ENCODE results near the gene IFI30. TPM values are rescaled to one million over a fixed set of nuclear protein-coding genes. Genes with fewer than 3 reads are reported as not detected.

Gene IFI30
- total RNA-seq, 1 donor from 2014 or later = 255 TPM

DNA sequence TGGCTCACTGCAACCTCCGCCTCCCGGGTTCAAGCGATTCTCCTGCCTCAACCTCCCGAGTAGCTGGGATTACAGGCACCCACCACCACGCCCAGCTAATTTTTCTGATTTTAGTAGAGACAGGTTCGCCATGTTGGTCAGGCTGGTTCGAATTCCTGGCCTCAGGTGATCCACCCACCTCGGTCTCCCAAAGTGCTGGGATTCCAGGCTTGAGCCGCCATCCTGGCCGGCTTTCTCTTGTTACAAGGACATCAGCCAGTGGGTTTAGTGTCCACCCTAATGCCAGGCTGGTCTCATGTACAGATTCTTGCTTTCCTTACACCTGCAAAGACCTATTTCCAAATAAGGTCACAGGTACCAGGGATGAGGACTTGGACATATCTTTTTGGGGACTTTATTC, 13.8 kb upstream of the IFI30 start:
- TF ChIP-seq, protein P1, sequence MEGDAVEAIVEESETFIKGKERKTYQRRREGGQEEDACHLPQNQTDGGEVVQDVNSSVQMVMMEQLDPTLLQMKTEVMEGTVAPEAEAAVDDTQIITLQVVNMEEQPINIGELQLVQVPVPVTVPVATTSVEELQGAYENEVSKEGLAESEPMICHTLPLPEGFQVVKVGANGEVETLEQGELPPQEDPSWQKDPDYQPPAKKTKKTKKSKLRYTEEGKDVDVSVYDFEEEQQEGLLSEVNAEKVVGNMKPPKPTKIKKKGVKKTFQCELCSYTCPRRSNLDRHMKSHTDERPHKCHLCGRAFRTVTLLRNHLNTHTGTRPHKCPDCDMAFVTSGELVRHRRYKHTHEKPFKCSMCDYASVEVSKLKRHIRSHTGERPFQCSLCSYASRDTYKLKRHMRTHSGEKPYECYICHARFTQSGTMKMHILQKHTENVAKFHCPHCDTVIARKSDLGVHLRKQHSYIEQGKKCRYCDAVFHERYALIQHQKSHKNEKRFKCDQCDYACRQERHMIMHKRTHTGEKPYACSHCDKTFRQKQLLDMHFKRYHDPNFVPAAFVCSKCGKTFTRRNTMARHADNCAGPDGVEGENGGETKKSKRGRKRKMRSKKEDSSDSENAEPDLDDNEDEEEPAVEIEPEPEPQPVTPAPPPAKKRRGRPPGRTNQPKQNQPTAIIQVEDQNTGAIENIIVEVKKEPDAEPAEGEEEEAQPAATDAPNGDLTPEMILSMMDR (IDR thresholded peaks at IDR 0.05) = no peak
- H3K4me3 Mint-ChIP-seq = no peak overlapping the region
- peaks cover 16% of the 10 kb centered on the region for H3K36me3 Mint-ChIP-seq (ENCODE audit: low read depth)

DNA sequence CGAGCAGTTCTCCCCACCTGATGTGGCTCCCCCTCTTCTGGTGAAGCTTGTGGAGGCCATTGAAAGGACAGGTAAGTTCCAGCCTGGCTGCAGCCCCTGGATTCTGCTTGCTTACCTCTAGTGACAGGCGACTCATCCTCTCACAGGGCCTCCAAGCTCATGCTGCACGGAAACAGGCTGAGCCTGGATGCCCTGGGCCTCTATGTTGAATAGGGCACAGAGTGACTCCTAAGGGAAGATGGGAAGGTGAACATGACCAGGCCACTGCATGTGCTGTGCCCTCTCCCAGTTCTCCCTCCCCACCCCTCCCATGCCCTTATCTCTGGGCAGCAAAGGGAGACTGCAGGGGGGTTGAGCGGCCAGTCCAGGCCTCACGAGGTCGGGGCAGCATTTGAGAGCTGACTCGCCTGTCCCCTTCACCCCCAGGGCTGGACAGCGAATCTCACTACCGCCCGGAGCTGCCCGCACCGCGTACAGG, 13.1 kb upstream of the IFI30 start:
- TF ChIP-seq, protein P1 (IDR thresholded peaks at IDR 0.05) = no peak
- DNase-seq (no peak), ATAC-seq (ENCODE audit: low read depth) (no peak)
- peaks cover 17% of the 10 kb centered on the region for H3K36me3 Mint-ChIP-seq (ENCODE audit: low read depth)
- peaks cover 16% of the 10 kb centered on the region for H3K4me1 Mint-ChIP-seq
- ChIA-PET CTCF (interaction anchor here (1.2 to 2.1 kb wide), 3 partner anchors 31 to 92 kb away, joined by 3 to 15 read pairs (median 5); no protein-coding TSS in a partner anchor), POLR2A (interaction anchor here (0.6 to 3.4 kb wide), 10 partner anchors 10 to 222 kb away, joined by 3 to 14 read pairs (median 6); partner anchors contain the start of gene MPV17L2)
- no peaks in the 10 kb centered on the region for H3K9me3 Mint-ChIP-seq
- H3K27ac Mint-ChIP-seq = peak overlapping the region; percentile 66
- no peaks in the 10 kb centered on the region for H3K27me3 Mint-ChIP-seq
- intact Hi-C loops (cut with micrococcal nuclease) = no loop called here
- H3K4me3 Mint-ChIP-seq = peak overlapping the region; percentile 24

More for the DNA sequence above, 13.8 kb upstream of the IFI30 start:
- DNase-seq = no peak
- H3K9me3 Mint-ChIP-seq = no peaks in the 10 kb centered on the region
- peaks cover 16% of the 10 kb centered on the region for H3K4me1 Mint-ChIP-seq
- no peak for ATAC-seq (ENCODE audit: low read depth)
- no peaks in the 10 kb centered on the region for H3K27me3 Mint-ChIP-seq
- intact Hi-C loops (cut with micrococcal nuclease) = no loop called here
- POLR2A ChIA-PET = interaction anchor here (1.3 to 3.4 kb wide), 5 partner anchors 11 to 102 kb away, joined by 3 to 14 read pairs (median 6); partner anchors contain the start of gene MPV17L2
- CTCF ChIA-PET = interaction anchor here (2.1 kb wide), 1 partner anchor 92 kb away, joined by 15 read pairs; no protein-coding TSS in a partner anchor
- H3K27ac Mint-ChIP-seq = no peak overlapping the region

DNA sequence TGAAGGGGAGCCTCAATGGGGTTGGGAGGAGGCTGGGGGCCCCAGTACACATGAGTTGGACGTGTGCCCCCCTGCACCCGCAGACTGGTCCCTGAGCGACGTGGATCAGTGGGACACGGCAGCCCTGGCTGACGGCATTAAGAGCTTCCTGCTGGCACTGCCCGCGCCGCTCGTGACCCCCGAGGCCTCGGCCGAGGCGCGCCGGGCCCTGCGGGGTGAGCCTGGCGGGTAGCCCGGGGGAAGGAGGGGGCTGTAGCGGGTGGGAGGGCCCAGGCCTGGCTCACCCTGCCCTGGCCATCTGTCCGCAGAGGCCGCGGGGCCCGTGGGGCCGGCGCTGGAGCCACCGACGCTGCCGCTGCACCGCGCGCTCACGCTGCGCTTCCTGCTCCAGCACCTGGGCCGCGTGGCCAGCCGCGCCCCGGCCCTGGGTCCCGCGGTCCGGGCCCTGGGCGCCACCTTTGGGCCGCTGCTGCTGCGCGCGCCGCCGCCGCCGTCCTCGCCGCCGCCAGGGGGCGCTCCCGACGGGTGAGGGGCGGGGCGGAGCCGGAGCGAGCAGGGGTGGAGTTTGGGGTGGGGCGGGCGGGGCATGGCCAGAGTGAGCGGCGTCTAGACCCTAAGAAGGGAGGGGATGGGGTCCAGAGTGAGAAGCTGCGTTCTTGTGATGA, 12.5 kb upstream of the IFI30 start:
- ATAC-seq (ENCODE audit: low read depth) (peak; percentile 97), DNase-seq (peak; percentile 90)
- Mint-ChIP-seq H3K27me3 (no peaks in the 10 kb centered on the region), H3K36me3 (ENCODE audit: low read depth) (peaks cover 22% of the 10 kb centered on the region), H3K27ac (peak overlapping the region; percentile 18), H3K9me3 (no peaks in the 10 kb centered on the region), H3K4me1 (peaks cover 16% of the 10 kb centered on the region), H3K4me3 (peak overlapping the region; percentile 24)
- ChIA-PET POLR2A (interaction anchor here (0.5 to 3.4 kb wide), 13 partner anchors 10 to 302 kb away, joined by 3 to 14 read pairs (median 5); partner anchors contain the start of gene MPV17L2), CTCF (interaction anchor here (0.7 to 2.1 kb wide), 5 partner anchors 10 to 91 kb away, joined by 3 to 15 read pairs (median 3); no protein-coding TSS in a partner anchor)
- TF ChIP-seq, protein P1 (IDR thresholded peaks at IDR 0.05) = no peak
- intact Hi-C loops (cut with micrococcal nuclease) = loop anchor here (1.0 kb wide), 3 partner anchors 8 to 90 kb away; no protein-coding TSS in a partner anchor

DNA sequence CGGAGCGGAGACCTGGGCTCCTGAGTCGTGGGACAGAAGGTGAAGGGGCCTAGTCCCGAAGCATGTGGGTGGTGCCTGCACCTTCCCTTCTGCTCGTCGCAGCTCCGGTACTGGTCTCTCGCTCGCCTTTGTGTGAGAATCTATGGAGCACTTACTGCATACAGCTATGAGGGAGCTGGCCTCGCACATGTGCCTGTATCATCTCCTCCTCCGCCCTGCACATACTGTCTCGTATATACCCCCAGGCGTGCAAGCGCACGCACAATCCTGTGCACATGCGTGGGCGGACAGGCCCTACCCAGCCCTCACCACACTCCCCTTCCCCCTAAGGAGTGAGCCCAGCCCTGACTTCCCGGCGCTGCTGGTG, 12.0 kb upstream of the IFI30 start:
- CTCF ChIA-PET = interaction anchor here (0.7 to 2.1 kb wide), 5 partner anchors 9 to 91 kb away, joined by 3 to 15 read pairs (median 3); no protein-coding TSS in a partner anchor
- DNase-seq (no peak), ATAC-seq (ENCODE audit: low read depth) (no peak)
- Mint-ChIP-seq H3K4me1 (peaks cover 13% of the 10 kb centered on the region), H3K27ac (no peak overlapping the region), H3K36me3 (ENCODE audit: low read depth) (peaks cover 21% of the 10 kb centered on the region), H3K9me3 (no peaks in the 10 kb centered on the region), H3K4me3 (no peak overlapping the region), H3K27me3 (no peaks in the 10 kb centered on the region)
- intact Hi-C loops (cut with micrococcal nuclease) = loop anchor here (1.0 kb wide), 3 partner anchors 8 to 90 kb away; no protein-coding TSS in a partner anchor
- TF ChIP-seq, protein P1 (IDR thresholded peaks at IDR 0.05) = no peak
- POLR2A ChIA-PET = interaction anchor here (0.5 to 3.4 kb wide), 7 partner anchors 9 to 118 kb away, joined by 3 to 14 read pairs (median 7); partner anchors contain the start of gene MPV17L2

DNA sequence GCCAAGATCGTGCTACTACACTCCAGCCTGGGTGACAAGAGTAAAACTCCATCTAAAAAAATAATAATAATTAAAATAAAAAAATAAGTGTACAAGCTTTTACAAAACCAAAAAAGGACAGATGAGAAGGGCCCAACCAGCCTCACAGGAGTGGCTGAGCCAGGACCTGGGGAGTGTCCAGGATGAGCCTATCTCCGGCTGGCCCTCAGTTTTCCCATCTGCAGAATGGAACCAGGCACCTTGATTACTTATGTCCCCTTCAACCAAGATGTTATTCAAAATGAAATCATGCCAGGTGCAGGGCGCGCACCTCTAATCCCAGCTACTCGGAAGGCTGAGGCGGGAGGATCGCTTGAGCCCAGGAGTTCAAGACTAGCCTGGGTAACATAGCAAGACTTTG, 9.5 kb upstream of the IFI30 start:
- no peak overlapping the region for H3K4me3 Mint-ChIP-seq
- intact Hi-C loops (cut with micrococcal nuclease) = no loop called here
- ATAC-seq (ENCODE audit: low read depth) = no peak
- TF ChIP-seq, protein P1 (IDR thresholded peaks at IDR 0.05) = no peak
- H3K4me1 Mint-ChIP-seq = peaks cover 26% of the 10 kb centered on the region
- no peak overlapping the region for H3K27ac Mint-ChIP-seq
- POLR2A ChIA-PET = interaction anchor here (0.6 to 1.9 kb wide), 4 partner anchors 12 to 140 kb away, joined by 3 to 6 read pairs (median 5); partner anchors contain the start of genes MPV17L2 and PIK3R2
- H3K9me3 Mint-ChIP-seq = no peaks in the 10 kb centered on the region
- H3K27me3 Mint-ChIP-seq = no peaks in the 10 kb centered on the region
- peaks cover 35% of the 10 kb centered on the region for H3K36me3 Mint-ChIP-seq (ENCODE audit: low read depth)
- DNase-seq = no peak
- CTCF ChIA-PET = interaction anchor here (1.0 to 1.3 kb wide), 2 partner anchors 9 to 87 kb away, joined by 3 read pairs; no protein-coding TSS in a partner anchor
